ENCODE measurements around the gene GUCY1A2.

Gene GUCY1A2

GRCh38 chr11:106624377-106624776, 393.9 kb downstream of the GUCY1A2 start:
- DNase-seq: no peak

All from eye (tissue), 1 donor.